ENCODE results near the gene SGCA.

Gene SGCA

DNA sequence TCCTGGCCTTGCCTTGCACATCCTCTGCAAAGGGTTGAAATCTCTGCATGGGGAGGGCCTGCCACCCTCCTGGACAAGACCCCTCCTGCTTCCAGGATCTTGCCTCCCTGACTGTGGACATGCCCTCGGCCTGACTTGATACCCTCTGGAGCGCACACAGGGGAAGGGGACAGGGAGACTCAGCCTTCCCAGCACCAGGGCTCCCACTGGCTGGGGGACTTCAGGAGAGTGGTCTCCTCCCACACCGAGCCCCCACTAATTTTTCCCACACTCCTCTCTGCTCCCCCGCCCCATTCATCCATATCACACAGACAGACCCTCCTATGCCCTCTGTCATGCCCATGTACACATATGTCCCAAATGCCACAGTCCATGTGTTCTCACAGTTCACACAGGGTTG, 14.3 kb downstream of the SGCA start:
- H3K4me3 ChIP-seq (ENCODE audit: low read length): no peak overlapping the region
- 93% methylated on average over 4 of the region's 4 CpGs for WGBS
- no peak overlapping the region for H3K27ac ChIP-seq (ENCODE audit: low read depth, low read length)
- H3K4me1 ChIP-seq (ENCODE audit: insufficient read depth, low read length): peaks cover 30% of the 10 kb centered on the region
- no peaks in the 10 kb centered on the region for H3K9me3 ChIP-seq (ENCODE audit: insufficient read depth, low read depth, low read length)
- no peak overlapping the region for H3K9ac ChIP-seq (ENCODE audit: low read depth, low read length)
- H3K27me3 ChIP-seq (ENCODE audit: insufficient read depth, low read length): no peaks in the 10 kb centered on the region
- no peaks in the 10 kb centered on the region for H3K36me3 ChIP-seq (ENCODE audit: insufficient read depth, low read length)

DNA sequence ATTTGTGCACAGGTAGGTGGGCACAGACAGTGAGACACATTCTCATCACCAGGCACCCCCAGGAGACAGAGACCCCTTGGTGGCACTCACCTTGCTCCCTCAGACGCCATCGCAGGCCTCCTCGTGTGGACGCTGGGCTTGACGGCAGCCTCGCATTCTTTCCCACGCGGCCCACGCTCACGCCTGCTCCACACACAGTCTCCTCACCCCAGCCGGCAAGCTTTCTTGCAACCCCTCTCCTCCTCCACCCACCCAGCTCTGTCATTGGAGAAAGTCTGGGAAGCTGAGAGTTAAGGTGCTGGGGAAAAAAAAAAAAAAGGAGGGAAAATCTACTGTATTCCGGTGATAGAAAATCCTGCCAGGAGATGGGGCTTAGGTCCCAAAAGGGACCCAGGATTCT, 14.8 kb downstream of the SGCA start:
- no peak overlapping the region for H3K27ac ChIP-seq (ENCODE audit: low read depth, low read length)

DNA sequence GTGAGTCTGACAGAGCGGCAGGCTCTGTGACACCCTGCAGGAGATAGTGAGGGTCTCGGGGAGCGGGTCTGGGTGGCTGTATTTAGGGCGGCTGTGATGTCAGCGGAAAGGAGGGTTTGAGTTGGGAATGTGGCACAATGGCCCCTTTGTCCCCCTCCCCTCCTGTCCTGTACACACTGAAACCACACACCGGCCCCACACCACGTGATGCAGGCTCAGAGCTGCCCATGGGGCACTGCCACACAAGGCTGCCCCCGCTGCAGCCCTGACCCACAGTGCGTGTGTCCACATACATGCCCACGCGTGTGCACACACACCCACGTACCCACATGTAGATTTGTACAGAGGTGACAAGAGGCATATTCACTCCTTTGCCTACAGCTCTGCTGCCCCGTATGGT, 15.3 kb downstream of the SGCA start:
- H3K27ac ChIP-seq (ENCODE audit: low read depth, low read length): no peak overlapping the region
- H3K4me3 ChIP-seq (ENCODE audit: low read length): no peak overlapping the region
- H3K36me3 ChIP-seq (ENCODE audit: insufficient read depth, low read length): peaks cover 8% of the 10 kb centered on the region
- H3K9me3 ChIP-seq (ENCODE audit: insufficient read depth, low read depth, low read length): no peaks in the 10 kb centered on the region
- 95% methylated on average over 13 of the region's 13 CpGs for WGBS
- H3K4me1 ChIP-seq (ENCODE audit: insufficient read depth, low read length): peaks cover 30% of the 10 kb centered on the region
- H3K27me3 ChIP-seq (ENCODE audit: insufficient read depth, low read length): no peaks in the 10 kb centered on the region
- no peak overlapping the region for H3K9ac ChIP-seq (ENCODE audit: low read depth, low read length)

More for the DNA sequence above, 14.8 kb downstream of the SGCA start:
- no peak overlapping the region for H3K9ac ChIP-seq (ENCODE audit: low read depth, low read length)
- no peaks in the 10 kb centered on the region for H3K27me3 ChIP-seq (ENCODE audit: insufficient read depth, low read length)
- no peak overlapping the region for H3K4me3 ChIP-seq (ENCODE audit: low read length)
- peaks cover 30% of the 10 kb centered on the region for H3K4me1 ChIP-seq (ENCODE audit: insufficient read depth, low read length)
- peaks cover 3% of the 10 kb centered on the region for H3K36me3 ChIP-seq (ENCODE audit: insufficient read depth, low read length)
- 83% methylated on average over 11 of the region's 12 CpGs for WGBS
- no peaks in the 10 kb centered on the region for H3K9me3 ChIP-seq (ENCODE audit: insufficient read depth, low read depth, low read length)

DNA sequence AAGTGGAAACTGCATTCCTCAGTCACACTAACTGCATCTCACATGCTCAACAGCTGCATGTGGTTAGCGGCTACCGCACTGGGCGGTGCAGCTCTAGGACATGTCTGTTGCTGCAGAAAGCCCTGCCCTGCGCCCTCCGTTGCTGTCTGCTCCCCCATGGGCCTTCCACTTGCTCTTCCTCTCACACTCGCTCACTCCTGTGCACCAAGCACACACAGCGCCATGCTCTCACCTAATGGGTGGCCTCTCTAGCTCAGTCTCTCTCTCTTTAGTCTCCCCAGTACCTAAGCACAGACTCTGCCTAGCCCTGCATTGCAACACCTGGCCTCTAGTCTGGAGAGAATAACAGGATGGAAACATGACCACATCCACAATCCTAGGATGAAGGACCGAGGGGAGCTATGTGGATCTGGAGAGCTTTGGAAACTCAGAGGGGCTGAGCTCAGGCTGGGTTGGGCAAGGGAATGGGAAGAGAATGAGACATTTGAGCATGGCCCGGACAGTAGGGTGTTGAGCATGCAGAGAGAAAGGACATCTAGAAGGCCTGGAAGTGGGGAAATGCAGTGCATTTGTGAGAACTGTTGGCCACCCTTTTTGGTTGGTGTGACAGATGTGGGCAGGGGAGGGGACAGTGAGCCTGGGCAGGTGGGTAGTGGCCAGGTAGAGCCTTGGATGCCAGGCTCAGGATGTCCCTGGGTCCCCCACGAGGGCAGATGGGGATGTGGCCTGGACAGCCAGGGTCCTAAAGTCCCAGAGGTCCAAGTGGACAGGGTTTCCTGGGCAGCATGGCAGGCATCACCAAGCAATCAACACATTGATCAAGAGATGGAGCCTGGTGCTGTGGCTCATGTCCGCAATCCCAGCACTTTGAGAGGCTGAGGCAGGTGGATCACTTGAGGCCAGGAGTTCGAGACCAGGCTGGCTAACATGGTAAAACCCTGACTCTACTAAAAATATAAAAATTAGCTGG, 16.1 kb downstream of the SGCA start:
- H3K4me3 ChIP-seq (ENCODE audit: low read length): no peak overlapping the region
- H3K9me3 ChIP-seq (ENCODE audit: insufficient read depth, low read depth, low read length): no peaks in the 10 kb centered on the region
- peaks cover 30% of the 10 kb centered on the region for H3K4me1 ChIP-seq (ENCODE audit: insufficient read depth, low read length)
- H3K27ac ChIP-seq (ENCODE audit: low read depth, low read length): no peak overlapping the region
- 91% methylated on average over 12 of the region's 12 CpGs for WGBS
- no peak overlapping the region for H3K9ac ChIP-seq (ENCODE audit: low read depth, low read length)
- no peaks in the 10 kb centered on the region for H3K27me3 ChIP-seq (ENCODE audit: insufficient read depth, low read length)
- H3K36me3 ChIP-seq (ENCODE audit: insufficient read depth, low read length): peaks cover 16% of the 10 kb centered on the region

DNA sequence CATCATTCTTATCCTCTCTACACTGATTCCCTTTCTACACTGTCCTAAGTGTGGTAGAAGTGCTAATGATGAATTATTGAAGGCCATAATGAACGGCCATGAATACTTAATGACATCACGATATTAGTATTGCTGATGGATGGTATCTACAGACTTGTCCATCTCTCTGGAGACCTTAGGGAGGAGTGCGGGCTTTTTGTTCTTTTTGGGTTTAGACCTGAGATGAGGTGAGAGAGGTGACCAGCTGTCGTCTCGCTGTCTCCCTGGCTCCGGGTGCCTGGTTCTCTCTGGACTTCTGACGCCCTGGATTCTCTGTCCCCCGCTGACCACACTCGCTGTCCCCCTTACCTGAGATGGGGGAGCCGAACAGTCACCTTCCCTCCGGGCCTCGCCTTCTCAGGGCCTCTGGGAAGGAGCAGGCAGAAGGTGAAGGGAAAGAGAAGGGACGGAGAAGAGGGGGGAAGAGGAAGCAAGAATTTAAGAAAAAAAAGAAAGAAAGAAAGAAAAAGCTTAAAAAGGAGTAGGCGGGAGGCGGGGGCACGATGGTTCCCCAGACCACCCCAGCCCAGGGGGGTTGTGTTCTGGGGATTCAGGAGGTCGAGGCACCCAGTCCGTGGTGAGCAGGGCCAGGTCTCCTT, 17.1 kb downstream of the SGCA start:
- peaks cover 26% of the 10 kb centered on the region for H3K36me3 ChIP-seq (ENCODE audit: insufficient read depth, low read length)
- no peak overlapping the region for H3K27ac ChIP-seq (ENCODE audit: low read depth, low read length)
- 86% methylated on average over 18 of the region's 18 CpGs for whole genome bisulfite sequencing
- H3K4me3 ChIP-seq (ENCODE audit: low read length): no peak overlapping the region
- H3K27me3 ChIP-seq (ENCODE audit: insufficient read depth, low read length): no peaks in the 10 kb centered on the region
- peaks cover 25% of the 10 kb centered on the region for H3K4me1 ChIP-seq (ENCODE audit: insufficient read depth, low read length)
- H3K9me3 ChIP-seq (ENCODE audit: insufficient read depth, low read depth, low read length): no peaks in the 10 kb centered on the region
- H3K9ac ChIP-seq (ENCODE audit: low read depth, low read length): 0 out of 2 replicates have a peak overlapping the region, but pooled peaks have one; percentile 18

DNA sequence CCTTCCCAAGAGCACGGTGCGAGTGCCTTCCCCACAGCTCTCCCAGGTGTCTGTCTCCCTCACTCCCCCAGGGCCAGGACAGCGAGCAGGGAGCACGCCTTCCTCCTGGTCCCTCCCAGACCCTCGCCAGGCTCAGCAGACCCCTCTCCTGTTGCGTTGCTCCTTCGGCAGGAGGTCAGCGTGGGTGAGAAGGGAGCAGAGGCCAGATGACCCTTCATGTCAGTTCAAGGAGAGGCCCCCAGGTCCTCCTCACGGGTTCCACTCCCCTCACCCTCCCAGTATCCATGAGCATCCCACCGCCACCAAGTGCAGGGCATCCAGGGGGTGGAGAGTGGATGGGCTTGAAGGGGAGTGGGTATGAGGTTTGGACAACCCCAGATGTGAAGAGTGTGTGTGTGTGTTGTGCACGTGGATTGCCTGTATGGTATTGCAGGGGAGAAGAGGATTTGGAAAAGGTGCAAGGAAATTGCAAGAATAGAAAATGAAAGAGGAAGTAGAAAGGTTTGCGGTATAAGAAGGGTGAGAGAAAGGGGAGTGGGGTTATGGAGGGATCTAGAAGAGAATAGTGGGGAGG, 17.7 kb downstream of the SGCA start:
- Histone ChIP-seq H3K4me3 (ENCODE audit: low read length) (no peak overlapping the region), H3K36me3 (ENCODE audit: insufficient read depth, low read length) (peaks cover 32% of the 10 kb centered on the region), H3K27ac (ENCODE audit: low read depth, low read length) (no peak overlapping the region), H3K9me3 (ENCODE audit: insufficient read depth, low read depth, low read length) (no peaks in the 10 kb centered on the region), H3K9ac (ENCODE audit: low read depth, low read length) (peak overlapping the region; percentile 18; the same call in 1 of the 2 replicates), H3K27me3 (ENCODE audit: insufficient read depth, low read length) (no peaks in the 10 kb centered on the region), H3K4me1 (ENCODE audit: insufficient read depth, low read length) (peaks cover 20% of the 10 kb centered on the region)
- 70% methylated on average over 11 of the region's 12 CpGs for WGBS

DNA sequence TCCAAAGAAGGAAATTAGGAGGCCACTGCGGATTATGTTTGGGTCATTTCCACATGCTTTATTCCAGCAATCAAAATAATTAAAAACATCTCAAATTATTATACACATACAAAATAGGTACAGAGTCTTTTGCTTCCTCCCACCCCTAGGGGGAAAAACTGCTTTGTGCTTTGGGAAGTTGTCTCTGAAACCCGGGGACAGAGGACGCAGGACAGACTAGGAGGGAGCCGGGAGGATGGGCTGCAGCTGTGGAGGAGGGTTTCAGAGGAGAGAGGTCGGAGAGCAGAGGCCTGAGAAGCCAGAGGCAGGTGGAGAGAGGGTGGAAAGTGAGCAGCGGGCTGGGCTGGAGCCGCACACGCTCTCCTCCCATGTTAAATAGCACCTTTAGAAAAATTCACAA, 18.3 kb downstream of the SGCA start:
- H3K9ac ChIP-seq (ENCODE audit: low read depth, low read length): no peak overlapping the region
- peaks cover 16% of the 10 kb centered on the region for H3K4me1 ChIP-seq (ENCODE audit: insufficient read depth, low read length)
- 29% methylated on average over 5 of the region's 8 CpGs for WGBS
- H3K27me3 ChIP-seq (ENCODE audit: insufficient read depth, low read length): no peaks in the 10 kb centered on the region
- no peak overlapping the region for H3K4me3 ChIP-seq (ENCODE audit: low read length)
- peaks cover 38% of the 10 kb centered on the region for H3K36me3 ChIP-seq (ENCODE audit: insufficient read depth, low read length)
- no peaks in the 10 kb centered on the region for H3K9me3 ChIP-seq (ENCODE audit: insufficient read depth, low read depth, low read length)
- no peak overlapping the region for H3K27ac ChIP-seq (ENCODE audit: low read depth, low read length)

DNA sequence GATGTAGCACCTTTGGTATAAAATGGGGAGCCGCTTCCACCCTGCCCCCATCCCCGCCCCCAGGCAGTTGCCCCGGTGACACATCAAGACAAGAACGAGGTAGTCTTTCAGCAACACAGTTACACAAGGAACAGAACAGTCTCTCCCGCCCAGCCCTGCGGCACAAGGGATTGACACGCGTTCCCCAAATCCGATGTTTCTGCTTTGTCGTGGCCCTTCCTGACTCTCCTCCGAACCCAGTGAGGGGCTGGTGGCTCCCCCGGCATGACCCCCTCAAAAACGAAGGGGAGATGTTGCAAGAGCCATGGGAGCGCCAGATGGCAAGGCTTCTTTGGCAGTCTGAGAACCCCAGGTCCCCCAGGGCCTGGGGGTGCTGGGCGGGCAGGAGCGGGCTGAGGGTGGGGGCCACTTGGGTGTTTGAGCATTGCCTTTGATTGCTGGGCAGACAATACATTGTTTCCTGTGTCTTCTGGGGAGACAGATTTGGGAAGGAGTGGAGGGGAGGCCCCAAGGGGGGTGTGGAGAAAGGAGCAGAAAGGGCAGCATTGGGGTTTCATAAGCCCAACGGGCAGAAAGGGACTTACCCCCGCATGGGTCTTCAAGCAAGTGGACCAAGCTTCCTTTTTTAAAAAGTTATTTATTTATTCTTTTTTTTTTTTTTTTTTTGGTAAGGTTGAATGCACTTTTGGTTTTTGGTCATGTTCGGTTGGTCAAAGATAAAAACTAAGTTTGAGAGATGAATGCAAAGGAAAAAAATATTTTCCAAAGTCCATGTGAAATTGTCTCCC, 19.0 kb downstream of the SGCA start:
- peaks cover 45% of the 10 kb centered on the region for H3K36me3 ChIP-seq (ENCODE audit: insufficient read depth, low read length)
- peaks cover 16% of the 10 kb centered on the region for H3K4me1 ChIP-seq (ENCODE audit: insufficient read depth, low read length)
- WGBS: 69% methylated on average over 18 of the region's 19 CpGs
- no peaks in the 10 kb centered on the region for H3K27me3 ChIP-seq (ENCODE audit: insufficient read depth, low read length)
- H3K9me3 ChIP-seq (ENCODE audit: insufficient read depth, low read depth, low read length): no peaks in the 10 kb centered on the region
- H3K9ac ChIP-seq (ENCODE audit: low read depth, low read length): no peak overlapping the region
- H3K27ac ChIP-seq (ENCODE audit: low read depth, low read length): no peak overlapping the region
- H3K4me3 ChIP-seq (ENCODE audit: low read length): no peak overlapping the region

DNA sequence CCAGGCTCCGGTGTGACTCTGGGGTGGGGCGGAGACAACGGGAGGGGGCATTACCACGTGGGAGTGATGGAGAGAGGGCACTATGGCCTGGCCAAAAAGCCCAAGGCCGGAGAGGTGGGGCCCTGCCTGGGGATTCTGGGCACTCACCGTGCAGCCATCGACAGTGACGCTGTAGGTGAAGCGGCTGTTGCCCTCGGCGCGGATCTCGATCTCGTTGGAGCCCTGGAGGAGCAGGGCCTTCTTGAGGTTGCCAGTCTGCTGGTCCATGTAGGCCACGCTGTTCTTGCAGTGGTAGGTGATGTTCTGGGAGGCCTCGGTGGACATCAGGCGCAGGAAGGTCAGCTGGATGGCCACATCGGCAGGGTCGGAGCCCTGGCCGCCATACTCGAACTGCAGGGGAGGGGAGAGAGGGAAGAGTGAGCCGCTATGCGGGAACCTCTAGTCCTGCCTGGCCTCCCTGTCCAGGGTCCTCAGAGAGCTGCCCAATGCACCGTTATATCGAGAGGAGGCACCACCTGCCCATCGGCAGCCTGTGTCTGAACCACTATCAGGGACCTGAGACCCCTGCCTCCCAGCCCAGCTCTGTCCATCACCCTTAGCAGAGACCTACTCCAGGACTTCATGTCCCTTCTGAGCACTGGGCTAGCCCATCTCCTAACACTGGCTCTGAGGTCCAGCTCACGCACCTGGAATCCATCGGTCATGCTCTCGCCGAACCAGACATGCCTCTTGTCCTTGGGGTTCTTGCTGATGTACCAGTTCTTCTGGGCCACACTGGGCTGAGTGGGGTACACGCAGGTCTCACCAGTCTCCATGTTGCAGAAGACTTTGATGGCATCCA, 20.0 kb downstream of the SGCA start:
- H3K9ac ChIP-seq (ENCODE audit: low read depth, low read length): no peak overlapping the region
- peaks cover 16% of the 10 kb centered on the region for H3K4me1 ChIP-seq (ENCODE audit: insufficient read depth, low read length)
- 90% methylated on average over 31 of the region's 31 CpGs for WGBS
- H3K4me3 ChIP-seq (ENCODE audit: low read length): no peak overlapping the region
- no peaks in the 10 kb centered on the region for H3K9me3 ChIP-seq (ENCODE audit: insufficient read depth, low read depth, low read length)
- H3K27me3 ChIP-seq (ENCODE audit: insufficient read depth, low read length): no peaks in the 10 kb centered on the region
- peaks cover 55% of the 10 kb centered on the region for H3K36me3 ChIP-seq (ENCODE audit: insufficient read depth, low read length)
- no peak overlapping the region for H3K27ac ChIP-seq (ENCODE audit: low read depth, low read length)

DNA sequence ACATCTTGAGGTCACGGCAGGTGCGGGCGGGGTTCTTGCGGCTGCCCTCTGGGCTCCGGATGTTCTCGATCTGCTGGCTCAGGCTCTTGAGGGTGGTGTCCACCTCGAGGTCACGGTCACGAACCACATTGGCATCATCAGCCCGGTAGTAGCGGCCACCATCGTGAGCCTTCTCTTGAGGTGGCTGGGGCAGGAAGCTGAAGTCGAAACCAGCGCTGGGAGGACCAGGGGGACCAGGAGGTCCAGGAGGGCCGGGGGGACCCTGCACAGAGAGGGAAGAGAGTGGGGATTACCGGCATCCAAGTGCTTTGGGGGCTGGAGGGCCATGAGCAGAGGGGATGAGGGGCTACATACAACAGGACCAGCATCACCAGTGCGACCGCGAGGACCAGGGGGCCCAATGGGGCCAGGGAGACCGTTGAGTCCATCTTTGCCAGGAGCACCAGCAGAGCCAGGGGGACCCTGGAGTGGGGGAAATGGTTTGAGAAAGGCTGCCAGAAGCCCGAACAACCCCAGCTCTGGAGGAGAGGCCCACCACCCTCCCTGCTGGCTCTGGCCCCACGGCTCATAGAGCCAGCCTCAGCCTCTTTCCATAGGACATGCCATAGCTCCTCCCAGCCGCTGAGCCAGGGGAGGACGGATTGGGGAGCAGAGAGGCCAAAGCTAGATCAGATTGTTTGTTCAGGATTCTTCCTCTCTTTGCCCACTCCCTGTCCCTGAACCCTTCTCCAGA, 21.0 kb downstream of the SGCA start:
- Histone ChIP-seq H3K4me3 (ENCODE audit: low read length) (no peak overlapping the region), H3K9me3 (ENCODE audit: insufficient read depth, low read depth, low read length) (no peaks in the 10 kb centered on the region), H3K36me3 (ENCODE audit: insufficient read depth, low read length) (peaks cover 65% of the 10 kb centered on the region), H3K27ac (ENCODE audit: low read depth, low read length) (no peak overlapping the region), H3K27me3 (ENCODE audit: insufficient read depth, low read length) (no peaks in the 10 kb centered on the region), H3K9ac (ENCODE audit: low read depth, low read length) (no peak overlapping the region), H3K4me1 (ENCODE audit: insufficient read depth, low read length) (peaks cover 16% of the 10 kb centered on the region)
- 92% methylated on average over 24 of the region's 24 CpGs for WGBS
